A549 (cell line): Measurements from ENCODE around the gene RGMA. TPM values are rescaled to one million over a fixed set of nuclear protein-coding genes. Genes with fewer than 3 reads are reported as not detected.

ENCODE experiments used
- ATAC-seq, 2 experiments: fragments of 200-7000 bp in 1 of 2; fragments of >200 bp in 1 of 2; cut with Nextera tagmentation in 1 of 2; cut with Tn5 transposase in 1 of 2; 3 replicates each; pipeline versions ENCODE4 v1.8.0 to v1.9.1; 2018 to 2020; ENCODE audit warnings: mild to moderate bottlenecking in 1 of 2, moderate library complexity in 1 of 2
- CTCF ChIA-PET: fragments of 300-600 bp; sonication (Branson Sonifier 250); formaldehyde crosslinking; extraction: SDS; loops from one replicate; lab custom pipeline; 2021; ENCODE audit warnings: antibody characterized with exemption, inconsistent platforms; lab: Yijun Ruan, JAX
- POLR2A ChIA-PET: fragments of 350-600 bp; formaldehyde crosslinking; extraction: SDS; loops from one replicate; lab custom pipeline; 2021; ENCODE audit warnings: antibody characterized with exemption, inconsistent platforms; lab: Yijun Ruan, JAX
- DNase-seq, 2 experiments: peaks; one replicate each; pipeline versions ENCODE4 v3.0.0 to v3.0.0-alpha.2; 2011 to 2016; ENCODE audit warnings: low read depth in 1 of 2, low spot score in 1 of 2
- FAIRE-seq: peaks from 2 replicates; lab custom pipeline; 2011; peaks lifted over from hg19 to GRCh38; lab: Jason Lieb, UNC
- H3K27ac ChIP-seq, 2 experiments: fragments of >200 bp; sonication (Bioruptor Twin); formaldehyde crosslinking; 3 replicates each; pipeline ENCODE4 v1.5.1; 2016 to 2017
- H3K4me1 ChIP-seq: fragments of >200 bp; sonication (Bioruptor Twin); formaldehyde crosslinking; 3 replicates; pipeline ENCODE4 v1.6.1; 2016
- H3K4me2 ChIP-seq: fragments of >200 bp; sonication (Bioruptor Twin); formaldehyde crosslinking; 3 replicates; pipeline ENCODE4 v1.6.1; 2016
- H3K4me3 ChIP-seq: fragments of >200 bp; sonication (Bioruptor Twin); formaldehyde crosslinking; 3 replicates; pipeline ENCODE4 v1.5.1; 2016
- H3K9me3 ChIP-seq: fragments of >200 bp; sonication (Bioruptor Twin); formaldehyde crosslinking; 3 replicates; pipeline ENCODE4 v1.6.1; 2016
- CBX2 ChIP-seq: fragments of 200-600 bp; sonication (generic); IDR thresholded peaks from 2 replicates; pipeline ENCODE4 v1.6.1; 2016; ENCODE audit warnings: low read depth, mild to moderate bottlenecking, borderline replicate concordance
- EHMT2 ChIP-seq: fragments of 200-600 bp; sonication (generic); IDR thresholded peaks from 2 replicates; pipeline ENCODE4 v1.6.1; 2016; ENCODE audit warnings: antibody characterized with exemption, low read depth, mild to moderate bottlenecking, moderate library complexity
- EP300 ChIP-seq, 2 experiments: fragments of >200 bp; sonication (Bioruptor Twin); formaldehyde crosslinking; IDR thresholded peaks; 2 replicates in 1 of 2; 3 replicates in 1 of 2; pipeline ENCODE4 v1.6.1; 2016 to 2017
- FOSL2 ChIP-seq, 2 experiments: fragments of 450-650 bp in 1 of 2; fragments of >200 bp in 1 of 2; sonication (Bioruptor Twin) in 1 of 2; formaldehyde crosslinking; IDR thresholded peaks; 2 replicates each; pipeline versions ENCODE4 v1.5.0 to v1.6.1; 2016 to 2020; ENCODE audit warnings: mild to moderate bottlenecking in 1 of 2, moderate library complexity in 1 of 2
- FOXS1 ChIP-seq: fragments of 250-450 bp; sonication (Bioruptor Pico); IDR thresholded peaks from 2 replicates; pipeline ENCODE4 v1.5.0; 2020; ENCODE audit warnings: mild to moderate bottlenecking, moderate library complexity
- HDAC2 ChIP-seq: fragments of 200-600 bp; sonication (generic); IDR thresholded peaks from 2 replicates; pipeline ENCODE4 v1.6.1; 2016
- JUNB ChIP-seq: fragments of >200 bp; sonication (Bioruptor Twin); formaldehyde crosslinking; IDR thresholded peaks from 2 replicates; pipeline ENCODE4 v1.6.1; 2016
- MAFK ChIP-seq: fragments of 450-650 bp; IDR thresholded peaks from 2 replicates; pipeline ENCODE4 v1.6.1; 2014; ENCODE audit not compliant: partially characterized antibody
- MAZ ChIP-seq: fragments of 150-350 bp; IDR thresholded peaks from 2 replicates; pipeline ENCODE4 v1.6.1; 2014; ENCODE audit warnings: antibody characterized with exemption, low read depth, low read length, borderline replicate concordance
- NFE2L2 ChIP-seq: fragments of 150-350 bp; conservative IDR thresholded peaks from 2 replicates; pipeline ENCODE4 v1.6.1; 2014; ENCODE audit warnings: low read length
- NPAS2 ChIP-seq: fragments of 250-450 bp; sonication (Bioruptor Pico); IDR thresholded peaks from 2 replicates; pipeline ENCODE4 v1.8.0; 2022; ENCODE audit warnings: mild to moderate bottlenecking, moderate library complexity, borderline replicate concordance
- PHF8 ChIP-seq: fragments of 200-600 bp; sonication (generic); IDR thresholded peaks from 2 replicates; pipeline ENCODE4 v1.6.1; 2016; ENCODE audit warnings: low read depth, mild to moderate bottlenecking, antibody characterized with exemption, moderate library complexity, borderline replicate concordance
- RNF2 ChIP-seq: fragments of 200-600 bp; sonication (generic); IDR thresholded peaks from 2 replicates; pipeline ENCODE4 v1.6.1; 2016; ENCODE audit warnings: low read depth, mild to moderate bottlenecking, antibody characterized with exemption, moderate library complexity, borderline replicate concordance
- ZNF302 ChIP-seq: fragments of 250-450 bp; sonication (Bioruptor Pico); IDR thresholded peaks from 2 replicates; pipeline ENCODE4 v1.9.0; 2021; ENCODE audit warnings: inconsistent platforms, mild to moderate bottlenecking, moderate library complexity
- ZSCAN20 ChIP-seq: fragments of 250-450 bp; sonication (Bioruptor Pico); IDR thresholded peaks from 2 replicates; pipeline ENCODE4 v1.8.0; 2022; ENCODE audit warnings: mild to moderate bottlenecking, moderate library complexity
- WGBS: methylation state at CpG from one replicate; pipeline ENCODE4 v1.1.6; 2017; ENCODE audit errors: missing lambda C conversion rate; 5-methylcytosine and 5-hydroxymethylcytosine counted together
- polyA minus RNA-seq: library from RNA; depleted of rRNA, polyadenylated mRNA; stranded (reverse); fragments of >200 nt; gene quantifications from 2 replicates; pipeline ENCODE4 v1.2.3, GENCODE V29; 2011; rRNA and poly(A)+ RNA removed
- polyA plus RNA-seq, 4 experiments: library from polyadenylated mRNA; depleted of rRNA in 3 of 4; stranded (reverse); fragments of >200 nt; fragmentation: RNase III in 1 of 4; extraction: RNeasy Plus Mini Kit Qiagen cat#74134 plus additional on column Dnase treatment in 1 of 4; gene quantifications; 2 replicates in 3 of 4; 3 replicates in 1 of 4; pipeline ENCODE4 v1.2.3, GENCODE V29; 2011 to 2017
- TF ChIP-seq, protein P1 (sequence below): fragments of >200 bp; sonication (Bioruptor Twin); formaldehyde crosslinking; IDR thresholded peaks from 2 replicates; pipeline ENCODE4 v1.6.1; 2016
- TF ChIP-seq, protein P2 (sequence below): fragments of 250-450 bp; sonication (Bioruptor Pico); IDR thresholded peaks from 2 replicates; pipeline ENCODE4 v1.5.0; 2020; ENCODE audit warnings: low read depth, mild to moderate bottlenecking, moderate library complexity
- TF ChIP-seq, protein P3 (sequence below): IDR thresholded peaks from 2 replicates; pipeline ENCODE4 v1.6.1; 2012
- TF ChIP-seq, protein P4 (sequence below): fragments of 200-600 bp; sonication (generic); IDR thresholded peaks from 2 replicates; pipeline ENCODE4 v1.6.1; 2016; ENCODE audit warnings: antibody characterized with exemption, mild to moderate bottlenecking, moderate library complexity

Gene RGMA, protein sequence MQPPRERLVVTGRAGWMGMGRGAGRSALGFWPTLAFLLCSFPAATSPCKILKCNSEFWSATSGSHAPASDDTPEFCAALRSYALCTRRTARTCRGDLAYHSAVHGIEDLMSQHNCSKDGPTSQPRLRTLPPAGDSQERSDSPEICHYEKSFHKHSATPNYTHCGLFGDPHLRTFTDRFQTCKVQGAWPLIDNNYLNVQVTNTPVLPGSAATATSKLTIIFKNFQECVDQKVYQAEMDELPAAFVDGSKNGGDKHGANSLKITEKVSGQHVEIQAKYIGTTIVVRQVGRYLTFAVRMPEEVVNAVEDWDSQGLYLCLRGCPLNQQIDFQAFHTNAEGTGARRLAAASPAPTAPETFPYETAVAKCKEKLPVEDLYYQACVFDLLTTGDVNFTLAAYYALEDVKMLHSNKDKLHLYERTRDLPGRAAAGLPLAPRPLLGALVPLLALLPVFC
- 0.07 TPM in 1 of 2 replicates, not detected in the other for polyA plus RNA-seq (2011; rRNA removed)
- 0.06 and 0.08 TPM in 2 replicates for polyA plus RNA-seq (2012; cell fraction: cytosol; rRNA removed)
- 0.14 and 0.20 TPM in 2 replicates for polyA plus RNA-seq (2012; cell fraction: nucleus; rRNA removed)
- polyA plus RNA-seq (2017; fragmentation: RNase III; extraction: RNeasy Plus Mini Kit Qiagen cat#74134 plus additional on column Dnase treatment), result 0.08 to 0.22 TPM (median 0.08 TPM) in 3 replicates
- not detected in 2 replicates for polyA minus RNA-seq

DNA sequence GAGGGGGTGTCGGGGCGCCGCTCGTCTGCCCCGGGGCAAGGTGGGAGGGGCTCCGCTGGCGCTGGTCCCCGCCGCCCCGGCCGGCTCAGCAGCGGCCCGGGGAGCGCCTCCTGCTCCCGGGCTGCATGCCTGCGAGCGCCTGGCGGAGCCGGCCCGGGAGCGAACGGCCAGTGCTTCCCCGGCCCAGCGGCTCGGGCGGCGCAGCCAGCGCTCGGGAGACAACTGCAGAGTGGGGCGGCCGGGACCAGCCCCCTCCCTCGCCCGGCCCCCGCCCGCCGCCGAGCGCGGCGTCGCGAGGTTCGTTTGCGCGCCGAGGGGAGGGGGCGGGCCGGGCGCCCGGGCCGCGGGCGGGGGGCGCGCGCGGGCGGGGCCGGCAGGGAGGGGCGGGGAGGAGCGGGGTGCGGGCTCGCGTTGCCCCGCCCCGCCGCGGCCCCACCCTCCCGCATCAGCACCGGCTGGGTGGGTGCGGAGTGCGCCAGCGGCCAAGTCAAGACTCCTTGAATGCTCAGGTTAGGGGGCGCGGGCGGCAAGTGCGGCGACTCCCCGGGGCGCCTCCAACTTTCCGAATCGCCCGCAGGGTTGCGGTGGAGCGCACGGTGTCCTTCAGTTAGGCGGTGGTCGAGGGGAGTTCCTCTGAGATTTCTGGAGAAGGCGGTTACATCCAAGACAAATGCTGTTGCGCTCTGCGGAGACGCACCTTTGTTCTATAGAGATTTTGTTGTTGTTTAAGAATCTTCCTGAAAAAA, at the start of gene RGMA:
Gene RGMA (minus strand): TSS at position 231 of the 746 bp plus-strand sequence. CDS start 279 bp downstream, outside the sequence.
- Histone ChIP-seq H3K27ac (peak within 1 kb of the TSS; percentile 9 to 15; a peak in 3 of 6 replicates), H3K4me1 (peaks cover 16% of the 10 kb centered on the region), H3K9me3 (0 out of 3 replicates have a peak, but pooled peaks cover 2% of the 10 kb centered on the region), H3K4me2 (peak within 1 kb of the TSS; percentile 93), H3K4me3 (peak within 1 kb of the TSS; percentile 45)
- TF ChIP-seq JUNB, result no peak
- WGBS, result 23% methylated on average over 21 of the region's 92 CpGs
- DNase-seq (no peak), FAIRE-seq (no peak), ATAC-seq (peak; percentile 40 to 57; a peak in 5 of 6 replicates)
- POLR2A ChIA-PET, result no interaction called here
- CTCF ChIA-PET, result interaction anchor here (0.8 to 3.3 kb wide), 23 partner anchors 11 to 1235 kb away, joined by 3 to 51 read pairs (median 10); no protein-coding TSS in a partner anchor

DNA sequence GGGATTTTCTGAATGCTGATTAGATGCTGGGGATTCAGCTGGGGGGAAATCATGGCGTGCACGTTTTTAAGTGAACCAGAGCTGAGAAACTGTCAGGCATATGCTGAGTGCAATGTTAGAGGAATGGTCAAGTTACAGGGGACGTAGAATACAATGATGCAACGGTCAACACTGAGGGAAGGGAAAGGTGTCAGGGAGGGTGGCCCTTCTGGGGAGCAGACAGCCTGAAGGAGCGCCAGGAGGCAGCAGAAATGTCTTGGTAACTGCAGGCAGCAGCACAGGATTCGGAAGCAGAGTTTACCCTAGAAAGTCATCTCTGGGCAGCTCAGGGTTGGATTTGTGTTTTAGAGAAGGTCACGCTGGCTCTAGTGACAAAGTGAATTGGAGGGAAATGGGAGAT, 47.6 kb upstream of the RGMA start:
- no peak for TF ChIP-seq CBX2
- TF ChIP-seq EHMT2, result no peak
- TF ChIP-seq FOXS1, result no peak
- TF ChIP-seq, protein P1, sequence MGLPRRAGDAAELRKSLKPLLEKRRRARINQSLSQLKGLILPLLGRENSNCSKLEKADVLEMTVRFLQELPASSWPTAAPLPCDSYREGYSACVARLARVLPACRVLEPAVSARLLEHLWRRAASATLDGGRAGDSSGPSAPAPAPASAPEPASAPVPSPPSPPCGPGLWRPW, result no peak
- no peak for TF ChIP-seq MAFK
- no peak for TF ChIP-seq PHF8
- TF ChIP-seq NFE2L2, result no peak
- CTCF ChIA-PET, result interaction anchor here (0.7 to 1.7 kb wide), 3 partner anchors 8 to 49 kb away, joined by 3 to 6 read pairs (median 5); no protein-coding TSS in a partner anchor
- no peak for FAIRE-seq
- no peak for DNase-seq
- H3K4me2 ChIP-seq, result no peak overlapping the region
- H3K4me3 ChIP-seq, result no peak overlapping the region
- no peak for ATAC-seq
- H3K9me3 ChIP-seq, result no peaks in the 10 kb centered on the region; the same call in 2 of the 3 replicates
- no peaks in the 10 kb centered on the region for H3K4me1 ChIP-seq
- POLR2A ChIA-PET, result no interaction called here
- no peak overlapping the region for H3K27ac ChIP-seq
- 29% methylated on average over 7 of the region's 7 CpGs for WGBS

DNA sequence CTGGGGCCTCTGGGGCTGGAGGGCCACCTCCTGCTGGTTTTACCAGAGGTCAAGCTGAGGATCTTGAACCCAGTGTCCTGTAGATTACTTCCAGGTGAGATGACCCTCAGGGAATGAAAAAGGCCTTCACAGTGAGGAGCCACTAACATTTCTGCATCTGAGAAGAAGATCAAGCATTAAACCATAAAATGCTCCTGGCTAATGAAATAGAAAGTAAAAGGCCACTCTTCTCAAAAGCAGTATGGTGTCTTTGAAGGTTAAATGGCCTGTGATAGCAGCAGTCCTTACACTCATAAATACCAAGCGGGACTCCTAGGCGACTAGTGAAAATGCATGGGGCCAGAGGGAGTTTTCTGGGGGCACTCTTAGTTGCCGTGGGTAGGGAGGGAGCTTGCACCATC, 47.0 kb upstream of the RGMA start:
- no peak overlapping the region for H3K4me2 ChIP-seq
- no peak overlapping the region for H3K27ac ChIP-seq
- no peaks in the 10 kb centered on the region; the same call in 2 of the 3 replicates for H3K9me3 ChIP-seq
- no peak for FAIRE-seq
- POLR2A ChIA-PET, result no interaction called here
- CTCF ChIA-PET, result interaction anchor here (0.7 to 1.7 kb wide), 2 partner anchors 18 to 48 kb away, joined by 3 to 6 read pairs; no protein-coding TSS in a partner anchor
- no peaks in the 10 kb centered on the region for H3K4me1 ChIP-seq
- no peak for ATAC-seq
- TF ChIP-seq EHMT2 (no peak), RNF2 (no peak), CBX2 (no peak), MAZ (no peak), ZSCAN20 (CRISPR knock-in tag) (no peak)
- H3K4me3 ChIP-seq, result no peak overlapping the region
- 48% methylated on average over 3 of the region's 3 CpGs for WGBS
- DNase-seq, result no peak

DNA sequence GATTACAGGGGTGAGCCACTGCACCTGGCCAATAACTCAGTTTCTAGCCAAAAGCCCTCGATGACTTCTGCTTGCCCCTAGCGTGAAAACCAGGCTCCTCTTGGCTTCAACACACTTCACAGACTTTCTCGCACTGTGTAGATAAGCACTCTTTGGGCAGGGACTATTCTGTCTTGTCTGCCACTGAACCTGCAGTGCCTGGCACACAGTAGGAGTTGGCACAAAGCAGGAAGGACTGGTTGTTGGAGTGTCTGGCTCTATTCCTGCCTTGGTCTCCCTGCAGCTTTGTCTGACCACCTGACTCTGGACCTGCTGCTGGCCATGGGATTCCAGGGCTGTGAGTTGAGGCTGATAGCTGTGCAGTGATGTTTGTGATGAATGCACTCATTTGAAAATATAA, 46.4 kb upstream of the RGMA start:
- DNase-seq, result no peak
- WGBS, result 54% methylated on average over 3 of the region's 3 CpGs
- no peak overlapping the region for H3K4me3 ChIP-seq
- no peak overlapping the region for H3K4me2 ChIP-seq
- no peak overlapping the region for H3K27ac ChIP-seq
- H3K9me3 ChIP-seq, result no peaks in the 10 kb centered on the region; the same call in 2 of the 3 replicates
- POLR2A ChIA-PET, result no interaction called here
- H3K4me1 ChIP-seq, result no peaks in the 10 kb centered on the region
- no peak for ATAC-seq
- FAIRE-seq, result no peak
- CTCF ChIA-PET, result interaction anchor here (1.7 kb wide), 1 partner anchor 48 kb away, joined by 6 read pairs; no protein-coding TSS in a partner anchor
- TF ChIP-seq, protein P2, sequence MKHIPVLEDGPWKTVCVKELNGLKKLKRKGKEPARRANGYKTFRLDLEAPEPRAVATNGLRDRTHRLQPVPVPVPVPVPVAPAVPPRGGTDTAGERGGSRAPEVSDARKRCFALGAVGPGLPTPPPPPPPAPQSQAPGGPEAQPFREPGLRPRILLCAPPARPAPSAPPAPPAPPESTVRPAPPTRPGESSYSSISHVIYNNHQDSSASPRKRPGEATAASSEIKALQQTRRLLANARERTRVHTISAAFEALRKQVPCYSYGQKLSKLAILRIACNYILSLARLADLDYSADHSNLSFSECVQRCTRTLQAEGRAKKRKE (CRISPR knock-in tag), result no peak
- TF ChIP-seq FOXS1, result no peak
- TF ChIP-seq MAFK, result no peak
- TF ChIP-seq JUNB, result no peak
- TF ChIP-seq, protein P3, sequence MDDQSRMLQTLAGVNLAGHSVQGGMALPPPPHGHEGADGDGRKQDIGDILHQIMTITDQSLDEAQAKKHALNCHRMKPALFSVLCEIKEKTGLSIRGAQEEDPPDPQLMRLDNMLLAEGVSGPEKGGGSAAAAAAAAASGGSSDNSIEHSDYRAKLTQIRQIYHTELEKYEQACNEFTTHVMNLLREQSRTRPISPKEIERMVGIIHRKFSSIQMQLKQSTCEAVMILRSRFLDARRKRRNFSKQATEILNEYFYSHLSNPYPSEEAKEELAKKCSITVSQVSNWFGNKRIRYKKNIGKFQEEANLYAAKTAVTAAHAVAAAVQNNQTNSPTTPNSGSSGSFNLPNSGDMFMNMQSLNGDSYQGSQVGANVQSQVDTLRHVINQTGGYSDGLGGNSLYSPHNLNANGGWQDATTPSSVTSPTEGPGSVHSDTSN, result no peak
- no peak for TF ChIP-seq NPAS2 (CRISPR knock-in tag)
- TF ChIP-seq EP300 (IDR thresholded peaks at IDR 0.05), result no peak
- TF ChIP-seq, protein P4, sequence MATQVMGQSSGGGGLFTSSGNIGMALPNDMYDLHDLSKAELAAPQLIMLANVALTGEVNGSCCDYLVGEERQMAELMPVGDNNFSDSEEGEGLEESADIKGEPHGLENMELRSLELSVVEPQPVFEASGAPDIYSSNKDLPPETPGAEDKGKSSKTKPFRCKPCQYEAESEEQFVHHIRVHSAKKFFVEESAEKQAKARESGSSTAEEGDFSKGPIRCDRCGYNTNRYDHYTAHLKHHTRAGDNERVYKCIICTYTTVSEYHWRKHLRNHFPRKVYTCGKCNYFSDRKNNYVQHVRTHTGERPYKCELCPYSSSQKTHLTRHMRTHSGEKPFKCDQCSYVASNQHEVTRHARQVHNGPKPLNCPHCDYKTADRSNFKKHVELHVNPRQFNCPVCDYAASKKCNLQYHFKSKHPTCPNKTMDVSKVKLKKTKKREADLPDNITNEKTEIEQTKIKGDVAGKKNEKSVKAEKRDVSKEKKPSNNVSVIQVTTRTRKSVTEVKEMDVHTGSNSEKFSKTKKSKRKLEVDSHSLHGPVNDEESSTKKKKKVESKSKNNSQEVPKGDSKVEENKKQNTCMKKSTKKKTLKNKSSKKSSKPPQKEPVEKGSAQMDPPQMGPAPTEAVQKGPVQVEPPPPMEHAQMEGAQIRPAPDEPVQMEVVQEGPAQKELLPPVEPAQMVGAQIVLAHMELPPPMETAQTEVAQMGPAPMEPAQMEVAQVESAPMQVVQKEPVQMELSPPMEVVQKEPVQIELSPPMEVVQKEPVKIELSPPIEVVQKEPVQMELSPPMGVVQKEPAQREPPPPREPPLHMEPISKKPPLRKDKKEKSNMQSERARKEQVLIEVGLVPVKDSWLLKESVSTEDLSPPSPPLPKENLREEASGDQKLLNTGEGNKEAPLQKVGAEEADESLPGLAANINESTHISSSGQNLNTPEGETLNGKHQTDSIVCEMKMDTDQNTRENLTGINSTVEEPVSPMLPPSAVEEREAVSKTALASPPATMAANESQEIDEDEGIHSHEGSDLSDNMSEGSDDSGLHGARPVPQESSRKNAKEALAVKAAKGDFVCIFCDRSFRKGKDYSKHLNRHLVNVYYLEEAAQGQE, result no peak
- TF ChIP-seq FOSL2 (IDR thresholded peaks at IDR 0.05), result no peak
- TF ChIP-seq FOSL2 (CRISPR knock-in tag; IDR thresholded peaks at IDR 0.05), result no peak
- TF ChIP-seq ZNF302, result no peak
- TF ChIP-seq HDAC2, result no peak
